GM18858 (cell line): ENCODE data around the gene SF3B4.
A peak's percentile ranks its signal among the peaks of the same experiment; 100 is the strongest.

Source experiments
- ATAC-seq: cut with Tn5 transposase; IDR thresholded peaks from one replicate; pipeline ENCODE4 v1.9.1; 2021; ENCODE audit not compliant: unreplicated experiment

Gene SF3B4

DNA sequence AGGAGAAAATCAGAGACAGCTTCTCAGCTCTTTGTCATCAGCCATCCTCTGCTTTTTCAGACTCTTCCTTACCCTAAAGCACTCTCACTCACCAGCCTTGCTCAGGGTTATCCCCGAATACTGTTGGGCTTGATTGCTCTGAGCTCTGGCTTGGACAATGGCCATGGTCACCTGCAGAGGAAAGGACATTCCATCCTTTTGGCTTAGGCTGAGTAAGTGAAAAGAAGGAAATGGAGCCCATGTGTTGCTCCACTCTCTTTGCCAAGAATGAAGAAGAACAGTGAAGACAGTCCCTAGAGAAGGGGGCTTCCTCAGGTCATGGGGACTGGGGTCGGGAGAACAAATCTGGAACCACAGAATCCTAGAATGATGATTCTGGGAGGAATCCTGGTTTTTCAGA is 6.8 kb upstream of the SF3B4 start:
- ATAC-seq: no peak

GRCh38 chr1:149933208-149933607 is 5.6 kb upstream of the SF3B4 start:
- ATAC-seq: no peak

GRCh38 chr1:149932474-149932873 is 4.9 kb upstream of the SF3B4 start:
- ATAC-seq: no peak

DNA sequence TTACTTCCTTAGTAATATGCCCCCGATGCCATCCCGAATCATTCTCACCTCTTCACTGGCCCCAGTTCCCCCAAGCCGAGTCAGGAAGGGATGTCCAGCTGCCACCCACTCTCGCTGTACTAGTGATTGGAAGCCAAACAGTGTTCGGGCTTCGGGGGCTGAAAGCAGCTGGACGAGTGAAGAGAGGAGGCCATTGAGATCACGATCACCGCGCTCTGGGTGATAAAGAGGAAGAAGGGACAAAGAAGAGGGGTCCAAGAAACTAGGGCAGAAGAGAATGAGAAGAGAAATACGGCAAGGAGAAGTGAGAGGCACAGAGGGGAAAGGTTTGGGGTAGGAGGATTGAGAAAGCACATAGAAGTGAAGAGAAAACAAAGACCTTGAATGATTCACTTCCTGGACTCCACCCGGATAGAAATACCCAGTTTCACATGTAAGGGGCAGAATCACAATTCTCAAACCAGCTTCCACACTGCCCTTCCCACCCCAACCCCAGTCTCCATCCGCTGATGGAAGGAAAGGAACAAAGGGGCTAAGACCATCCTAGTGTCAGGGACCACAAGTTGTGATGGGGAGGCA is 3.7 kb upstream of the SF3B4 start:
- no peak for ATAC-seq

DNA sequence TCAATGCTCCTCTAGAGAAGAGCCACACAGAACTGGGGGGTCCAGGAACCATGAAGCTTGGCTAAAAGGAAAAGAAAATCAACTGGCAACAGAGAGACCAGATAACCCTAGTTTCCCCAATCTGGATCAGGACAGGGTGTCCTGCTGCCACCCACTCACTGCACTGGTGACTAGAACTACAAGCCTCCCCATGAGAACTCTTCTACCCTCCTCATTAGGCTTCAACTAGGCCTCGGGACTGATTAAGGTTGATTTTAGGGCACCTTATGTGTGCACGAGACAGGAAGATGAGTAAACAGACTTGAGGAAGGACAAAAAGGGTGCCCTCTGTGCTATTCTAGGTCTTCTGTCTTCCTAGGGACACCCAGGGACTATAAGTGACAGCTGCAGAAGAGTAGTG is 2.3 kb upstream of the SF3B4 start:
- no peak for ATAC-seq

DNA sequence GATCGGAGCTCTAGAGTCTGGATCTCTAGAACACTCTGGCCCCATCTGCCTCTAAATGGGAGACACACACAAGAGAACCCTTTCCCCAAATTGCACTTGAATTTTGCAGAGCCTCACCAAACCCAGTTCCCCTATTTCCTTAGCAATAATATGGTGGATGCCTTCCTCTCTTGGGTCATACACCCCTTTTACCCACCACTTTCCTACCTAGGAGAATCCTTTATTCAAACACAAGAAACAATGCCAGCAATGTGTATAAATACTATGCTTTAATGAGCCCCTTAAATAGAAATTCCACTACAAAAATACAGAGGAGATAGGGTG is 760 bp upstream of the SF3B4 start:
- ATAC-seq: no peak

- ATAC-seq: no peak
Measured at GRCh38 chr1:149927056-149927562, 494 bp downstream of the SF3B4 start.

GRCh38 chr1:149926296-149926695 is 1.3 kb downstream of the SF3B4 start:
- no peak for ATAC-seq

DNA sequence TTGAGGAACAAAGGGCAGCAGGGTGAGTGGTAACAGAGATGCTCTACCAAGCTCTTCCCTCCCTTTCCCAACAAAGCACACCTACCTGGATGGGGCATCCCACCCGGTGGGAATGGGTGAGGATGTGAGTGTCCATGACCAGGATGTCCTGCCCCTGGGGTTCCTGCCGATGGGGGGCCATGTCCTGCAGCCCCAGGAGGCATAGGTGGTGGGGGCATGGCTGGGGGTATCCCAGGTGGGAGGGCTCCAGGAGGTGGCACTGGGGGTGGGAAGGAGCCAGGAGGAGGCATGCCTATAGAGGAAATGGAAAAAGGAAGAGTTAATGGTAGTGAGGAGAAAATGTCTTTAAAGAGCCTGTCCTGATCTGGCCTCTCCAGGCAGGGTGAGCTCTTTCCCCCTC is 1.9 kb downstream of the SF3B4 start:
- no peak for ATAC-seq

DNA sequence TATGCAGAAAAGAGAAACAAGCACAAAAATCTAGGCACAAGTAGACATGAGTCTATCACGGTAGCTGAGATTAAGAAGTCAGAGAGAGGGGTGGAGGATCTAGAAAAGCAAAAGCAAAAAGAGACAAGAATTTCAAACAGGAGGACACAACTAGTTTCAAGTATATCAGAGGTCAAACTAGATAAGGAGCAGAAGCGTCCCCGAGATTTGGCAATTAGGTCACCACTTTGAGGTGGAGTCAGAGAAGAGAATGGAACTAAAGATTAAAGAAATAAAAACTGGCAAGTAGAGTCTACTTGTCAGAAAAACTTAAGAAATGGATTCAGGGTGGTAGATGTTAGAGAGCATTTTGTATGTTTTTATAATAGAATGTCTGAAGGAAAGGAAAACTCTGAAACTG is 2.3 kb downstream of the SF3B4 start:
- no peak for ATAC-seq

- ATAC-seq: no peak
Measured at GRCh38 chr1:149923626-149924025, 4.0 kb downstream of the SF3B4 start.

GRCh38 chr1:149917571-149918144 is 9.9 kb downstream of the SF3B4 start, which contains the start of gene SV2A:
SV2A (minus strand) TSS chr1:149917844; CDS start chr1:149913840, 4,004 bp downstream.
- ATAC-seq: no peak

- ATAC-seq: no peak
Measured at GRCh38 chr1:149916898-149917252, 10.7 kb downstream of the SF3B4 start.

- no peak for ATAC-seq
Measured at GRCh38 chr1:149916193-149916897, 11.3 kb downstream of the SF3B4 start.

DNA sequence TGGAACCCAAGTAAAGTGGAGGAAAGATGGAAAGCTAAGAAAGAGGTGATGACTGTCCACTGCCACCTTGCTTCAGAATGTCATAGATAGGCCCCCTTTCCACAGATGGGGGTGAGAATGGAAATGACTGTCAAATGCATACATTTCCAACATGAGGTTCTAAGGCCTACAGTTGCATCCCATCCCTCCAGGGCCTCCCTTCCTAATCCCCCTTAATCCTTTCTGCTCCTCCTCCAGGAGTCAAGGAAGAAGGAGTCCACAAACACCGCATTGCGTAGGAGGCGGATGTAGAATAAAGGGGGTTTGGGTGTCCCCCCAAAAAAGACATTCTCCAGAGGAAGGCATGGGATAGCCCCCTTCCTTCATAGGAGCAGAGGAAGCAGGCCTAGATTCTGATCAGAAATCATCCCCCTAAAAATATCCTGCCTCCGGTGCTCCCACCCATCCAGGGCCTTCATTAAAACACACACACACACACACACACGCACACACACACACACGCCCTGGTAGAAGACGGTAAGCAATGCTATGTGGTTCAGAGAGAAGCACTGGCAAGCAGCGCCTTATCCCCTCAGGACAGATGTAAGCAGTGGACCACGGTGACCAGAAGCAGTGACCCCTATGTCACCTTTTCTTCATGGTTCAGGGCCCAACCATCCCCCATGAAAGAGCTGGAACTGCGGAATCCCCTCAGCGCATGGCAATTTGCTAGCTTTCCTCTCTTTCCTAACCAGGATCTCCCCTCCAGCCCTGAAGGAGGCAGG is 12.0 kb downstream of the SF3B4 start:
- ATAC-seq: no peak

DNA sequence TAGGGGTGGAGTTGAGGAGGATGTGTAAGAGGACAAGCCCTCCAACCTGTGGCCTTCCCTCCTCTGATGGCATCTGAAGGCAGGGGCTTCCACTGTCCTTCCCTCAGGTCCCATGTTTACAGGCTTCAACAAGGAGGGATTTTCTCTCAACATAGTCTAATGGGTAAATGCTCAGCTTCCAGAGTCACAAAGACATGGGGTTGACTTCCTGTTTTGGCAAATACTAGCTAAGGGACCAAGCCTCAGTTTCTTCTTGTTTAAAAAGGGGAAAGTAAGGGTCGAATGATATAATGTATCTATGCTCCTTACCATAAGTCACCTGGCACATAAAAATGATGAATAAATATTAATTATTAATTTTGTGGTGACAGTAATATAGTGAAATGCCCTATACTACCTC is 13.1 kb downstream of the SF3B4 start:
- no peak for ATAC-seq

DNA sequence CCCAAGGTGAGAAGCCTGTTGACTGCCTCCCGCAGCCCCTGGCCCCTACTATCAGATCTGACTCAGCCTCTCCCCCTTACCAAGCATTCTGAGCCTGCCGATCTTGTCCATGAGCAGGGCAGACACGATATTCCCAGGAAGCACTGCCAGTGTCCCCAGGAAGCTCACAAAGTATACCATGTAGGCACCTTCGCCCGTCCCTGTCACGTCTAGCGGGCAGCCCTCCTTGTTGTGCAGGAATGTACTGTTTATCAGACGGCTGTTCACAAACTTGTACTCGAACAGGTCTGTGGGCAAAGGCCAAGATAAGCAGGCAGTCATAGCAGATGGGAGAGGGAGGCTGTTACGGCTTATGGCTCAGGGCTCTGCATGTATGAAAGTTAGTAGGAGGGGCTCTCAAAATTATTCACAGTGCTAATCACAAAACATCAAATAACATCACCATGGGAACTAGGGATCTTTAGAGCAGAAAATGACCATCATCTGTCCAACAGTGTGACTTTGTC is 21.0 kb downstream of the SF3B4 start:
- no peak for ATAC-seq

DNA sequence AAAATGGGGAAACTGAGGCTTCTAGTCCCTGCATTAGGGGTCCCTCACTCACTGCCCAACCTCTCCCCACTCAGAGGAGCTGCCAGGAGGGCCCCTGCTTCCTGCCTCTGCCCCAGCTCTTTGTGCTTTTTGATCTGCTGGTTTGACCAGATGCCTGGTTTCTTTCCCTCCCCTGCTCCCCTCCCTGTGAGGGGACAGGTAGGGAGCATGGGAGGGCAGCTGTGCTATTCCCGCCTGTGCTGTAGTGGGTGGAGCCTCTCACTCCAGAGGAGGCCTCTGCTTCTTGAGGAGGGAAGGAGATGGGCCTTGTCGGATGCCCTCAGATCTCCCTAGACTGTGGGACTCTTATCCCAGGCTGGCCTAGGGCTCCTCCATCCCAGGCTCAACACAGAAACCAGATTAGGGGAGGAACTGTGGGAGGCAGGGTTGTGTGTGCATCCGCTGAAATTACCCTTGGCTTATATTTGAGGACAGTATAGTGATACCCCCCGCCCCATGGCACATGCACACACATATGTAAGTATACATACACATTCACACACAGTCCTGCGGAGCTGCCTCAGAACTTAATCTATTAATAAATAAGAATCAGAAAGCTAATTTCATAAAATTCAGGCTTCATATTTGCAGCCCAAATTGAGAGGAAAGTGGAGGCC is 23.6 kb downstream of the SF3B4 start:
- ATAC-seq: no peak

DNA sequence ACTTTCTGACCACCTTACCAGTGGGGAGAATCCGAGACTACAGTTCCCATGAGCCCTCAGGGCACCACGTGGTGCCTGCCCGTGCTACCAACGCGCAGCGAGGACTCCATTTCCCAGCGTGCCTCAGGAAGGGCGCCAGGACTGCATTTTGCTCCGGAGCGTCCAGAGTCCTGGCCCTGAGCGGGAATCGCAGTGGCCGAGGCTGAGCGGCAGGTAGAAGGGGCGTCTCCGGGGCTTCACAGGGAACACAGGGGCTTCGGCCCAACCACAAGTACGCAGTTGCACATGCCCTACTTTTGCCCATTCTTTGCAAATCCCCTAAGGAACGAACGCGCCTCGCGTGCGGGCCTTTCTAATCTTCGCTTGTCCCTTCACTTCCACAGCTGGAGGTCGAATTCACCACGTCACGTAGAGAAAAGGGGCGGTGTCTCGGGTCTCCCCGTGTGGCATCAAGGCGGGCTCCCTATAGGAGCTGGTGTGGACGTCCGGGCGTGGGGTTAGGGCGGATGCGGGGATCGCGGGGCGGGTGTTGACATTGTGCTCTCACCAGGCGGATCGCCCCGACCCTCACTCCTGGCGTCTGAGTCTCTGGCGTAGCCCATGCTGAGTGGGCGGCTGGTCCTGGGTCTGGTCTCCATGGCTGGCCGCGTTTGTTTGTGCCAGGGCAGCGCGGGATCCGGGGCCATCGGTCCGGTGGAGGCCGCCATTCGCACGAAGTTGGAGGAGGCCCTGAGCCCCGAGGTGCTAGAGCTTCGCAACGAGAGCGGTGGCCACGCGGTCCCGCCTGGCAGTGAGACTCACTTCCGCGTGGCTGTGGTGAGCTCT is 27.9 kb downstream of the SF3B4 start, which contains the start of gene BOLA1:
Gene BOLA1, plus strand, starts transcription at position 109 of the 825 bp plus-strand sequence. Its CDS starts 492 bp downstream, at position 601.
- peak; percentile 73 for ATAC-seq

GRCh38 chr1:149896575-149896974 is 31.0 kb downstream of the SF3B4 start:
- no peak for ATAC-seq
